Mesenchymal stem cell (in vitro differentiated cells and primary cell): ENCODE results near the gene TTPAL.

Experiments used
- DNase-seq: peaks from one replicate; pipeline ENCODE4 v3.0.0-alpha.2; 2013
- H2AFZ ChIP-seq: one replicate; pipeline ENCODE4 v1.6.1; 2013; ENCODE audit warnings: low read depth, mild to moderate bottlenecking, control low read depth, inconsistent platforms, low read length, moderate library complexity
- H2AK5ac ChIP-seq: 2 replicates; pipeline ENCODE4 v1.6.1; 2013; ENCODE audit warnings: low read length, moderate library complexity, mild to moderate bottlenecking, inconsistent platforms; ENCODE audit not compliant: severe bottlenecking
- H2BK120ac ChIP-seq: one replicate; pipeline ENCODE4 v1.6.1; 2013; ENCODE audit warnings: low read depth, mild to moderate bottlenecking, inconsistent platforms, low read length, moderate library complexity
- H2BK12ac ChIP-seq, 2 experiments: one replicate each; pipeline ENCODE4 v1.6.1; 2013; ENCODE audit warnings: inconsistent platforms in 2 of 2, low read length in 2 of 2, mild to moderate bottlenecking in 2 of 2, moderate library complexity in 2 of 2, control low read depth in 1 of 2
- H2BK15ac ChIP-seq: one replicate; pipeline ENCODE4 v1.6.1; 2013; ENCODE audit warnings: mild to moderate bottlenecking, low read depth, inconsistent platforms; ENCODE audit not compliant: poor library complexity, severe bottlenecking
- H2BK5ac ChIP-seq: 2 replicates; pipeline ENCODE4 v1.6.1; 2013; ENCODE audit warnings: low read depth, mild to moderate bottlenecking, low read length, control low read depth, inconsistent platforms; ENCODE audit not compliant: poor library complexity, severe bottlenecking
- H3K14ac ChIP-seq, 2 experiments: one replicate each; pipeline ENCODE4 v1.6.1; 2013; ENCODE audit warnings: inconsistent platforms in 2 of 2, low read length in 2 of 2, control low read depth in 1 of 2, mild to moderate bottlenecking in 1 of 2, moderate library complexity in 1 of 2
- H3K18ac ChIP-seq, 2 experiments: one replicate each; pipeline ENCODE4 v1.6.1; 2013; ENCODE audit warnings: inconsistent platforms in 2 of 2, low read length in 2 of 2, control low read depth in 1 of 2, low read depth in 1 of 2, mild to moderate bottlenecking in 1 of 2
- H3K23ac ChIP-seq, 2 experiments: one replicate each; pipeline ENCODE4 v1.6.1; 2013; ENCODE audit warnings: inconsistent platforms in 2 of 2, low read length in 2 of 2, mild to moderate bottlenecking in 2 of 2, moderate library complexity in 2 of 2, control low read depth in 1 of 2
- H3K27ac ChIP-seq: 2 replicates; pipeline ENCODE4 v1.5.1; 2013; ENCODE audit warnings: mild to moderate bottlenecking, moderate library complexity, low read length, control low read depth, inconsistent platforms; ENCODE audit not compliant: poor library complexity, severe bottlenecking
- H3K27me3 ChIP-seq, 2 experiments: 2 replicates each; pipeline versions ENCODE4 v1.6.1 to v1.7.0; 2013; ENCODE audit warnings: low read length in 2 of 2, mild to moderate bottlenecking in 2 of 2, moderate library complexity in 2 of 2, control low read depth in 1 of 2, inconsistent platforms in 1 of 2; ENCODE audit not compliant: control insufficient read depth in 1 of 2, insufficient read depth in 1 of 2
- H3K36me3 ChIP-seq, 2 experiments: 2 replicates each; pipeline versions ENCODE4 v1.6.1 to v1.7.0; 2013; ENCODE audit warnings: low read length in 2 of 2, control low read depth in 1 of 2, inconsistent platforms in 1 of 2, low read depth in 1 of 2, mild to moderate bottlenecking in 1 of 2; ENCODE audit not compliant: insufficient read depth in 2 of 2, control insufficient read depth in 1 of 2
- H3K4ac ChIP-seq, 2 experiments: one replicate each; pipeline ENCODE4 v1.6.1; 2013; ENCODE audit warnings: inconsistent platforms in 2 of 2, low read length in 2 of 2, mild to moderate bottlenecking in 2 of 2, moderate library complexity in 2 of 2, control low read depth in 1 of 2, low read depth in 1 of 2
- H3K4me1 ChIP-seq: 2 replicates; pipeline ENCODE4 v1.6.1; 2013; ENCODE audit warnings: low read depth, low read length, control low read depth; ENCODE audit not compliant: control insufficient read depth, insufficient read depth
- H3K4me2 ChIP-seq: 2 replicates; pipeline ENCODE4 v1.6.1; 2013; ENCODE audit warnings: low read length, mild to moderate bottlenecking, inconsistent platforms; ENCODE audit not compliant: poor library complexity, severe bottlenecking
- H3K4me3 ChIP-seq, 2 experiments: 2 replicates each; pipeline versions ENCODE4 v1.5.1 to v1.7.0; 2013; ENCODE audit warnings: low read length in 2 of 2, mild to moderate bottlenecking in 2 of 2, control low read depth in 1 of 2, low read depth in 1 of 2; ENCODE audit not compliant: insufficient read depth in 1 of 2
- H3K79me1 ChIP-seq: replicated peaks from 2 replicates; pipeline ENCODE4 v1.6.1; 2013; ENCODE audit warnings: mild to moderate bottlenecking, control low read depth, low read length, inconsistent platforms; ENCODE audit not compliant: poor library complexity, severe bottlenecking
- H3K9ac ChIP-seq: 2 replicates; pipeline ENCODE4 v1.7.0; 2013; ENCODE audit warnings: mild to moderate bottlenecking, low read length, moderate library complexity
- H3K9me3 ChIP-seq: 2 replicates; pipeline ENCODE4 v1.7.0; 2013; ENCODE audit warnings: mild to moderate bottlenecking, low read length; ENCODE audit not compliant: control insufficient read depth
- H4K8ac ChIP-seq: one replicate; pipeline ENCODE4 v1.6.1; 2013; ENCODE audit warnings: inconsistent platforms, mild to moderate bottlenecking, low read length, moderate library complexity
- H4K91ac ChIP-seq: one replicate; pipeline ENCODE4 v1.6.1; 2013; ENCODE audit warnings: mild to moderate bottlenecking, low read length, inconsistent platforms
- WGBS: methylation state at CpG from one replicate; pipeline ENCODE4 v1.1.7; 2013; ENCODE audit warnings: mixed read lengths; 5-methylcytosine and 5-hydroxymethylcytosine counted together

The TTPAL gene

DNA sequence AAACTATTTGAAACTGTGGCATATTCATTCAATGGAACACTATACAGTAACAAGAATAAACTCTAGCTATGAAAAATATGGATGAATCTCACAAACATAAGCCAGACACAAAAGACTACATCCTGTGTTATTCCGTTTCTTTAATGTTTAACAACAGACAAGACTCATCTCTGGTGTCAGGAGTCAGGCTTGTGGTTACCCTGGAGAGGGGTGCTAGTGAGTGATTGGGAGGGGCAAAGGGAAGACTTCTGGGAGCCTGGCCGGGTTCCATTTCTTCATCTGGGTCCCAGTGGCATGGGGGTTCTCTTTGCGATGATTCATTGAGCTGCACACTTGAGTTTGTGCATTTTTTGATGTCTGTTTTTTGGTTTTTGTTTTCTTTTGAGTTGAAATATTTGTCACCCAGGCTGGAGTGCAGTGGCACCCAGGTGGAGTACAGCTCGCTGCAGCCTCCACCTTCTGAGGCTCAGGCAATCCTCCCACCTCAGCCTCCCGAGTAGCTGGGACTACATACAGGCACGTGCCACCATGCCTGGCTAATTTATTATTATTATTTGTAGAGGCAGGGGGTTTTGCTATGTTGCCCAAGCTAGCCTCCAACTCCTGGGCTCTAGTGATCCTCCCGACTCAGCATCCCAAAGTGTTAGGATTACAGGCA lies 21.2 kb upstream of the TTPAL start:
- peaks cover 4% of the 10 kb centered on the region for H3K4me1 ChIP-seq
- no peak overlapping the region for H3K23ac ChIP-seq
- no peak for DNase-seq
- H3K79me1 ChIP-seq: no peaks in the 10 kb centered on the region
- no peak overlapping the region for H4K91ac ChIP-seq
- no peak overlapping the region for H2BK15ac ChIP-seq
- no peak overlapping the region for H2AFZ ChIP-seq
- H3K9ac ChIP-seq: no peak overlapping the region
- no peak overlapping the region for H3K27ac ChIP-seq
- no peak overlapping the region for H2BK5ac ChIP-seq
- H3K14ac ChIP-seq: no peak overlapping the region
- no peak overlapping the region for H2BK120ac ChIP-seq
- 87% methylated on average over 3 of the region's 7 CpGs for WGBS
- H2AK5ac ChIP-seq: no peak overlapping the region
- H3K27me3 ChIP-seq: peaks cover 6 to 28% of the 10 kb centered on the region in 2 experiments
- no peaks in the 10 kb centered on the region for H3K9me3 ChIP-seq
- no peak overlapping the region for H2BK12ac ChIP-seq
- H4K8ac ChIP-seq: no peak overlapping the region
- H3K4me3 ChIP-seq: no peak overlapping the region
- H3K4me2 ChIP-seq: no peak overlapping the region
- no peak overlapping the region for H3K18ac ChIP-seq
- H3K4ac ChIP-seq: no peak overlapping the region
- no peaks in the 10 kb centered on the region for H3K36me3 ChIP-seq

DNA sequence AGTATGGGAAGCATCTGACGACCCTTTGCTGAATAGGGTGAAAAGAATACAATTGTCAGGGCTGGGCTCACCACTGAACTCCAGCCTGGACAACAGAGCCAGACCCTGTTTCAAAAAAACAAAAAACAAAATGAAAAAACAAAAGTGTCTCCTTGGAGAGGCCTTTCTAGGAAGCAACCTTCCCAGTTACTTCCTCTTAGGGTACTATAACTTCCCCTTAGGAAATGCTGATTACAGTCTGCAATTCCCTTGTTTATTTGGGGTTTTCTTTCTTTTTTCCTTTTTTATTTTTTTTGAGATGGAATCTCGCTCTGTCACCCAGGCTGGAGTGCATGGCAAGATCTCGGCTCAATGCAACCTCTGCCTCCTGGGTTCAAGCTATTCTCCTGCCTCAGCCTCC lies 20.5 kb upstream of the TTPAL start:
- no peak overlapping the region for H2BK15ac ChIP-seq
- H2BK12ac ChIP-seq: no peak overlapping the region
- H3K36me3 ChIP-seq: no peaks in the 10 kb centered on the region
- H3K4me2 ChIP-seq: no peak overlapping the region
- H3K9me3 ChIP-seq: no peaks in the 10 kb centered on the region
- H2AK5ac ChIP-seq: no peak overlapping the region
- WGBS: 90% methylated on average over 3 of the region's 3 CpGs
- H2BK5ac ChIP-seq: no peak overlapping the region
- H3K9ac ChIP-seq: no peak overlapping the region
- H3K14ac ChIP-seq: no peak overlapping the region
- no peak overlapping the region for H3K27ac ChIP-seq
- no peak overlapping the region for H4K91ac ChIP-seq
- peaks cover 6 to 28% of the 10 kb centered on the region in 2 experiments for H3K27me3 ChIP-seq
- H4K8ac ChIP-seq: no peak overlapping the region
- H3K4ac ChIP-seq: no peak overlapping the region
- H3K23ac ChIP-seq: no peak overlapping the region
- no peak overlapping the region for H2AFZ ChIP-seq
- peaks cover 4% of the 10 kb centered on the region for H3K4me1 ChIP-seq
- no peak overlapping the region for H2BK120ac ChIP-seq
- H3K18ac ChIP-seq: no peak overlapping the region
- H3K79me1 ChIP-seq: no peaks in the 10 kb centered on the region
- H3K4me3 ChIP-seq: no peak overlapping the region
- no peak for DNase-seq

DNA sequence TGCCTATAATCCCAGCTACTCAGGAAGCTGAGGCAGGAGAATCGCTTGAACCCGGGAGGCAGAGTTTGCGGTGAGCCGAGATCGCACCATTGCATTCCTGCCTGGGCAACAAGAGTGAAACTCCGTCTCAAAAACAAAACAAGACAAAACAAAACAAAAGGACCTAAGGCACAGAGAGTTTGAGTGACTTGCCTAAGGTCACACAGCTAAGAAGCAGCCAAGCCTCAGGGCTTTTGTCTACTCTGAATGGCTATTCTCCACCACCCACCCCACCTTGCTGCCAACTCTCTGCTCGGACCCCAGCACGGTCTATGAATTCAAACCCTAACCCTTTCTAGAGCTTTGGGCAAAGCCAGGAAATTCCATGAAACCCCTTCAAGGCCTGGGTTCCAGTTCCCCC lies 19.1 kb upstream of the TTPAL start:
- H2BK5ac ChIP-seq: no peak overlapping the region
- H3K79me1 ChIP-seq: no peaks in the 10 kb centered on the region
- 79% methylated on average over 8 of the region's 8 CpGs for WGBS

DNA sequence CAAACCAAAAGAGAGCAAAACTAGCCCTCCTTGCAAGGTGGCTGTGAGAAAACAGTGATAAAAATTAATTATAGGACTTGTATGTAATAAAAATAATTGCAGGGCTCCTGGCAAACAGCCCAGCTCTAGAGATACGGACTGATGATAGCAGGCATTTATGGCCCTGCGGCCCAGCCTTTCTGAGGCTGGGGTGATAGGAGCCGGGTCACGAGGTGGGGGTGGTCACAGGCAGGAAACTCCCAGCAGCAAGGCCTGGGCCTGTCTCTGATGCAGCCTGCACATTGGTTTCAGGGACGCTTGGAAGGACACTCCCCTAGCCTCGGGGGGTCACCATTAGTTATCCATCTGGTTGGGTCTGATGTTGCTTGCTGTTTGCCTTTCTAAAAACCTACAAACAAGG lies 18.7 kb upstream of the TTPAL start:
- Histone ChIP-seq H3K9me3 (no peaks in the 10 kb centered on the region), H2BK120ac (no peak overlapping the region), H2BK12ac (no peak overlapping the region), H3K4ac (no peak overlapping the region), H2BK15ac (no peak overlapping the region), H2AK5ac (no peak overlapping the region), H3K4me2 (no peak overlapping the region), H4K8ac (no peak overlapping the region), H3K18ac (no peak overlapping the region), H3K36me3 (no peaks in the 10 kb centered on the region), H3K27me3 (peaks cover 0 to 16% of the 10 kb centered on the region in 2 experiments), H3K14ac (no peak overlapping the region), H3K23ac (no peak overlapping the region), H2AFZ (no peak overlapping the region), H3K4me3 (no peak overlapping the region), H3K4me1 (peaks cover 4% of the 10 kb centered on the region), H2BK5ac (no peak overlapping the region), H4K91ac (no peak overlapping the region), H3K79me1 (no peaks in the 10 kb centered on the region), H3K9ac (no peak overlapping the region), H3K27ac (no peak overlapping the region)
- no peak for DNase-seq
- WGBS: 37% methylated on average over 6 of the region's 6 CpGs

More for the DNA sequence above, 19.1 kb upstream of the TTPAL start:
- Histone ChIP-seq H4K8ac (no peak overlapping the region), H3K4me2 (no peak overlapping the region), H2BK15ac (no peak overlapping the region), H3K27ac (no peak overlapping the region), H3K4me3 (no peak overlapping the region), H3K4me1 (peaks cover 4% of the 10 kb centered on the region), H2BK12ac (no peak overlapping the region), H3K23ac (no peak overlapping the region), H2AFZ (no peak overlapping the region), H3K4ac (no peak overlapping the region), H2BK120ac (no peak overlapping the region), H3K14ac (no peak overlapping the region), H3K36me3 (no peaks in the 10 kb centered on the region), H2AK5ac (no peak overlapping the region), H4K91ac (no peak overlapping the region), H3K18ac (no peak overlapping the region), H3K9ac (no peak overlapping the region), H3K27me3 (peaks cover 0 to 20% of the 10 kb centered on the region in 2 experiments), H3K9me3 (no peaks in the 10 kb centered on the region)
- no peak for DNase-seq
